PC-9 (cell line): Measurements from ENCODE around the gene MYRIP. TPM values are rescaled to one million over a fixed set of nuclear protein-coding genes. Genes with fewer than 3 reads are reported as not detected.

Source experiments
- BruUV-seq: library from RNA; stranded (reverse); fragments of 400-500 nt; replicated peaks from 2 replicates; lab custom pipeline; 2021; lab: Mats Ljungman, UMichigan
- CTCF ChIA-PET: fragments of 300-600 bp; sonication (Branson Sonifier 250); formaldehyde crosslinking; loops from one replicate; lab custom pipeline; 2022; ENCODE audit warnings: antibody characterized with exemption; lab: Charles Lee
- POLR2A ChIA-PET: fragments of 300-600 bp; sonication (Branson Sonifier 250); formaldehyde crosslinking; loops from one replicate; lab custom pipeline; 2022; ENCODE audit warnings: antibody characterized with exemption; ENCODE audit not compliant: unreplicated experiment; lab: Charles Lee
- DNase-seq, 2 experiments: peaks; one replicate each; pipeline versions ENCODE4 v3.0.0 to v3.0.0-alpha.2; 2015 to 2022; ENCODE audit warnings: mixed read lengths in 1 of 2
- H2AFZ ChIP-seq: fragments of 200-600 bp; sonication (generic); 2 replicates; pipeline ENCODE4 v1.8.1; 2017; ENCODE audit warnings: antibody characterized with exemption
- H3F3A ChIP-seq: fragments of 200-600 bp; sonication (generic); 2 replicates; pipeline ENCODE4 v1.8.1; 2017; ENCODE audit warnings: antibody characterized with exemption, mild to moderate bottlenecking, low read depth; ENCODE audit not compliant: insufficient read depth
- H3K27ac ChIP-seq: fragments of 200-600 bp; sonication (generic); 2 replicates; pipeline ENCODE4 v1.6.1; 2016; ENCODE audit warnings: mixed run types
- H3K27me3 ChIP-seq: fragments of 200-600 bp; sonication (generic); 2 replicates; pipeline ENCODE4 v1.6.1; 2016; ENCODE audit warnings: low read depth, mixed run types; ENCODE audit not compliant: insufficient read depth
- H3K36me3 ChIP-seq: fragments of 200-600 bp; sonication (generic); 2 replicates; pipeline ENCODE4 v1.6.1; 2016; ENCODE audit warnings: low read depth, mixed run types
- H3K4me1 ChIP-seq: fragments of 200-600 bp; sonication (generic); replicated peaks from 2 replicates; pipeline ENCODE4 v1.6.1; 2016; ENCODE audit warnings: mixed run types; ENCODE audit not compliant: insufficient read depth
- H3K4me2 ChIP-seq: fragments of 200-600 bp; sonication (generic); 2 replicates; pipeline ENCODE4 v1.6.1; 2017; ENCODE audit warnings: mixed run types
- H3K4me3 ChIP-seq: fragments of 200-600 bp; sonication (generic); 2 replicates; pipeline ENCODE4 v1.6.1; 2016; ENCODE audit warnings: mixed run types
- H3K79me2 ChIP-seq: fragments of 200-600 bp; sonication (generic); 2 replicates; pipeline ENCODE4 v1.6.1; 2017; ENCODE audit warnings: low read depth, mixed run types
- H3K9me2 ChIP-seq: fragments of 200-600 bp; sonication (generic); 2 replicates; pipeline ENCODE4 v1.8.1; 2017; ENCODE audit warnings: mild to moderate bottlenecking; ENCODE audit not compliant: insufficient read depth
- H3K9me3 ChIP-seq: fragments of 200-600 bp; sonication (generic); 2 replicates; pipeline ENCODE4 v1.8.1; 2016; ENCODE audit warnings: low read depth; ENCODE audit not compliant: insufficient read depth
- H4K20me1 ChIP-seq: fragments of 200-600 bp; sonication (generic); 2 replicates; pipeline ENCODE4 v1.8.1; 2017; ENCODE audit not compliant: insufficient read depth
- CTCF ChIP-seq: fragments of 200-600 bp; sonication (generic); conservative IDR thresholded peaks from 2 replicates; pipeline ENCODE4 v1.6.1; 2017; ENCODE audit warnings: mixed run types, antibody characterized with exemption, mild to moderate bottlenecking, moderate library complexity
- EZH2 ChIP-seq: fragments of 200-600 bp; sonication (generic); IDR thresholded peaks from 2 replicates; pipeline ENCODE4 v1.8.0; 2017; ENCODE audit warnings: antibody characterized with exemption, low read depth
- intact Hi-C: fragments of 100-400 bp; cut with micrococcal nuclease; formaldehyde crosslinking; loops from one replicate; pipeline ENCODE4 v1.10.0; 2022; ENCODE audit not compliant: unreplicated experiment
- total RNA-seq: library from RNA; stranded (reverse); gene quantifications from 2 replicates; pipeline ENCODE4 v1.2.3, GENCODE V29; 2021

MYRIP gene
- total RNA-seq, 1 experiment from 2014 or later, result not detected

DNA sequence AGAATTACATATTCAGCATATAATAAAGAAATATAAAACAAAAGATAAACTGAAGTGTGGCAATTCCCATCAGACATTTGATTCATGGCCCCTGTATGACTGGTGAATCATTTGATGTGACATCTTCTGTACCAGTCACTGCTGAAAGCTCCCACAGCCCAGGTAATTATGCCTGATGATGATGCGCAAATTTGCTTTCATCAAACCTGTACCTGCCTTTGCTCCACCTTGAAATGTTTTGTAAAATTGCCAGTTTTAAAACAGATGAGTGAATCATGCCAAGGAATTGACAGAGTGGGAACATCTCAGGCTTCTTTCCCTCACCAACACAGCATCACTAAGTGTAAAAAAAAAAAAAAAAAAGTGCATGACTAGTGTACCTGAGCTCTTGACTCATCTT, 433.6 kb downstream of the MYRIP start:
- CTCF ChIA-PET, result no interaction called here
- intact Hi-C loops, result no loop called here
- Histone ChIP-seq H3K4me2 (no peak overlapping the region), H3K9me2 (no peaks in the 10 kb centered on the region), H3K27ac (no peak overlapping the region), H2AFZ (no peak overlapping the region), H3K9me3 (no peaks in the 10 kb centered on the region), H3K79me2 (no peaks in the 10 kb centered on the region), H3K36me3 (no peaks in the 10 kb centered on the region), H3K4me3 (no peak overlapping the region), H3K27me3 (no peaks in the 10 kb centered on the region), H3F3A (no peaks in the 10 kb centered on the region), H3K4me1 (no peaks in the 10 kb centered on the region), H4K20me1 (no peaks in the 10 kb centered on the region)
- POLR2A ChIA-PET, result no interaction called here
- no peak for TF ChIP-seq CTCF
- TF ChIP-seq EZH2, result no peak
- no TSS peak for BruUV-seq
- no peak for DNase-seq

- no TSS peak for BruUV-seq
- no peaks in the 10 kb centered on the region for H3K27me3 ChIP-seq
Observed at GRCh38 chr3:40247714-40248454, 438.5 kb downstream of the MYRIP start.

DNA sequence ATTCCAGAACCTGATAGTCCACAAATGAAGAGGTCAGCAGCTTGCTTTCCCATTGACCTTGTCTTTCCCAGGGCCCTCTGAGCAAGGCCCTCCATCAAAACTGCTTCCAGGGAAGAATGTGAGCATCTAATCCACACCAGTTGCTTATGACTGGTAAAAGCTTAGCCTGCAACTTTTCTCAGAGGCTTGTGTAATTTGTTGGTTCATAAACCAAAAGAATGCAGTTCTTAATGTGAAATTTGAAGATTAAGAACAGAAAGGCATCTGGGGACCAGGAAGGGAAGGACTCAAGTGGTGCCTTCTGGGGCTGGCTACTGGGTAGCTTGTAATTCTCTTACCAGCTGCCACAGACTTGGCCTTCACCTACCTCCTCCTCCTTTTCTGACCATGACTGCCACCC, 439.2 kb downstream of the MYRIP start:
- Histone ChIP-seq H4K20me1 (no peaks in the 10 kb centered on the region), H3K9me3 (no peaks in the 10 kb centered on the region), H3K27ac (no peak overlapping the region), H3F3A (no peaks in the 10 kb centered on the region), H3K36me3 (no peaks in the 10 kb centered on the region), H3K79me2 (no peaks in the 10 kb centered on the region), H3K4me3 (no peak overlapping the region), H3K4me1 (no peaks in the 10 kb centered on the region), H3K9me2 (no peaks in the 10 kb centered on the region), H3K27me3 (no peaks in the 10 kb centered on the region), H3K4me2 (no peak overlapping the region), H2AFZ (no peak overlapping the region)
- no TSS peak for BruUV-seq
- no peak for TF ChIP-seq CTCF
- no peak for TF ChIP-seq EZH2
- ChIA-PET POLR2A (no interaction called here), CTCF (no interaction called here)
- intact Hi-C loops, result no loop called here
- DNase-seq, result no peak

More at GRCh38 chr3:40247714-40248454, 438.5 kb downstream of the MYRIP start:
- Histone ChIP-seq H3K27ac (no peak overlapping the region), H3K79me2 (no peaks in the 10 kb centered on the region), H3K9me2 (no peaks in the 10 kb centered on the region), H3K36me3 (no peaks in the 10 kb centered on the region), H3K4me2 (no peak overlapping the region), H4K20me1 (no peaks in the 10 kb centered on the region), H2AFZ (no peak overlapping the region), H3K9me3 (no peaks in the 10 kb centered on the region), H3K4me3 (no peak overlapping the region), H3F3A (no peaks in the 10 kb centered on the region), H3K4me1 (no peaks in the 10 kb centered on the region)
- no peak for DNase-seq
- no peak for TF ChIP-seq CTCF
- no peak for TF ChIP-seq EZH2
- CTCF ChIA-PET, result no interaction called here
- POLR2A ChIA-PET, result no interaction called here
- intact Hi-C loops, result no loop called here
